Heart right ventricle (tissue), 16 donors: ENCODE measurements around the gene INCA1. TPM values are rescaled to one million over a fixed set of nuclear protein-coding genes. Genes with fewer than 3 reads are reported as not detected.

ENCODE experiments used
- ATAC-seq, 8 donors: fragments of 200-7000 bp; cut with Tn5 transposase; one replicate each; pipeline ENCODE4 v1.9.1; 2020; ENCODE audit warnings: mild to moderate bottlenecking in 8 of 8, moderate library complexity in 8 of 8, moderate number of reproducible peaks in 1 of 8
- DNase-seq, 2 donors: peaks; one replicate each; pipeline ENCODE4 v3.0.0-alpha.2; 2020
- H3K27ac ChIP-seq, 10 donors: fragments of 200-600 bp; sonication (generic) in 2 of 10; one replicate each; pipeline versions ENCODE4 v1.5.0 to v1.8.0; 2020 to 2022; ENCODE audit warnings: mild to moderate bottlenecking in 3 of 10
- H3K27me3 ChIP-seq, 7 donors: fragments of 200-600 bp; one replicate each; pipeline ENCODE4 v1.8.0; 2021 to 2022; ENCODE audit warnings: mild to moderate bottlenecking in 2 of 7
- H3K36me3 ChIP-seq, 9 donors: fragments of 200-600 bp; sonication (generic) in 1 of 9; one replicate each; pipeline versions ENCODE4 v1.5.0 to v1.8.0; 2020 to 2022; ENCODE audit warnings: mild to moderate bottlenecking in 2 of 9
- H3K4me1 ChIP-seq, 9 donors: fragments of 200-600 bp; sonication (generic) in 1 of 9; one replicate each; pipeline versions ENCODE4 v1.5.0 to v1.8.0; 2020 to 2022; ENCODE audit warnings: mild to moderate bottlenecking in 4 of 9
- H3K4me3 ChIP-seq, 10 donors: fragments of 200-600 bp; sonication (generic) in 2 of 10; one replicate each; pipeline versions ENCODE4 v1.5.0 to v1.8.0; 2020 to 2022; ENCODE audit warnings: mild to moderate bottlenecking in 7 of 10, moderate library complexity in 2 of 10
- H3K9me3 ChIP-seq, 11 donors: fragments of 200-600 bp in 10 of 11; sonication (generic) in 2 of 11; one replicate each; pipeline versions ENCODE4 v1.5.0 to v1.8.0; 2013 to 2022; ENCODE audit warnings: mild to moderate bottlenecking in 2 of 11, control low read depth in 1 of 11, moderate library complexity in 1 of 11
- CTCF ChIP-seq, 9 donors: fragments of 200-600 bp; sonication (generic) in 2 of 9; IDR thresholded peaks; one replicate each; pipeline versions ENCODE4 v1.5.0 to v1.8.0; 2021 to 2022; ENCODE audit warnings: antibody characterized with exemption in 9 of 9, mild to moderate bottlenecking in 5 of 9, moderate library complexity in 1 of 9
- WGBS, 2 donors: extraction: QIAGEN DNeasy Blood & Tissue Kit; methylation state at CpG; one replicate each; pipeline ENCODE4 v1.1.7; 2013; ENCODE audit warnings: inconsistent platforms in 1 of 2; 5-methylcytosine and 5-hydroxymethylcytosine counted together
- intact Hi-C, 10 donors: fragments of 100-400 bp; cut with DNase I; formaldehyde crosslinking; loops; one replicate each; pipeline versions ENCODE4 v1.11.1 to v1.14.2; 2022
- polyA plus RNA-seq, 2 donors: library from polyadenylated mRNA; stranded (reverse); fragments of 200-250 nt; gene quantifications; one replicate each; pipeline ENCODE4 v1.2.3, GENCODE V29; 2013
- total RNA-seq, 10 donors: library from RNA; stranded (reverse); fragmentation: NEBNext Ultra II Directional in 3 of 10; extraction: Animal tissue kit (Norgen Biotek cat#: 25700) in 3 of 10; gene quantifications; one replicate each; pipeline versions ENCODE4 v1.2.1 to v1.2.4, GENCODE V29; 2021 to 2023
- donor health status: Arrhythmogenic right ventricular cardiomyopathy.
- donor health status: ischemic (EF 13 %, LVEDD 7.1; RV severe dilation, severe dysfunction).
- donor health status: healthy with polysubstance abuse.
- donor health status: DM: no; HTN: yes; CAD: no.
- donor health status: DM: no; HTN: no; CAD: no.
- donor health status: ischemic (EF 25% LVEDD 6.9; RV normal size, moderate dysfunction).
- donor health status: ischemic (EF 25% LVEDD 5.7; RV mildly dilated, moderate dysfunction).
- donor health status: healthy.
- donor health status: DM: yes; HTN: yes; CAD: no.
- donor health status: Ischemic cardiomyopathy.
- donor health status: ischemic (EF 35%, LVEDD 5.7; RV mildly dilated, moderate dysfunction).
- donor health status: nonischemic (EF 11% LVEDD 7.7; RV severe dilation, severe dysfunction).
- donor health status: DM: yes; HTN: yes; CAD: no.
- donor health status: PGD.
- donor health status: ischemic (EF 29% LVEDD 5.4; RV normal size, mild dysfunction).
- donor health status: nonischemic (EF 23%, LVEDD 6.1; RV moderate dilation, normal function).

Gene INCA1
- total and polyA plus RNA-seq, 12 donors, result 0.83 to 7.8 (median 2.2) TPM

- TF ChIP-seq CTCF (IDR thresholded peaks at IDR 0.05), result no peak
- Histone ChIP-seq H3K9me3 (no peaks in the 10 kb centered on the region), H3K27ac (no peak overlapping the region), H3K36me3 (peaks cover 0 to 32% (median 15%) of the 10 kb centered on the region in 9 donors), H3K4me3 (no peak overlapping the region), H3K27me3 (no peaks in the 10 kb centered on the region), H3K4me1 (peaks cover 3 to 62% (median 12%) of the 10 kb centered on the region in 9 donors)
- DNase-seq (no peak), ATAC-seq (no peak)
- intact Hi-C loops, result no loop called here
- 96 to 97% methylated on average over 8 of the region's 8 CpGs for WGBS, 2 donors
Measured at GRCh38 chr17:4955091-4955490, 42.2 kb downstream of the INCA1 start.

- DNase-seq, result no peak
Measured at GRCh38 chr17:4953451-4953961, 43.8 kb downstream of the INCA1 start.

GRCh38 chr17:4951486-4951885, 45.8 kb downstream of the INCA1 start:
- Histone ChIP-seq H3K27me3 (no peaks in the 10 kb centered on the region), H3K4me1 (peaks cover 7 to 58% (median 27%) of the 10 kb centered on the region in 9 donors), H3K36me3 (peaks cover 0 to 10% (median 2%) of the 10 kb centered on the region in 9 donors), H3K27ac (peak overlapping the region; percentile 89 to 100 (median 99)), H3K4me3 (peak overlapping the region in 9 of 10 donors; percentile 67 to 100 (median 98)), H3K9me3 (no peaks in the 10 kb centered on the region)
- no peak for TF ChIP-seq CTCF (IDR thresholded peaks at IDR 0.05)
- intact Hi-C loops, result no loop called here
- no peak for DNase-seq
- peak in 2 of 8 donors; percentile 5 to 13 for ATAC-seq
- WGBS, 2 donors, result 53 to 59% methylated on average over 3 of the region's 3 CpGs

More at GRCh38 chr17:4953451-4953961, 43.8 kb downstream of the INCA1 start:
- H3K4me1 ChIP-seq, result peaks cover 5 to 66% (median 15%) of the 10 kb centered on the region in 9 donors
- no peaks in the 10 kb centered on the region for H3K9me3 ChIP-seq
- 68% methylated on average over 14 of the region's 14 CpGs for WGBS, 2 donors
- H3K4me3 ChIP-seq, result peak overlapping the region in 1 of 10 donors; percentile 99
- peak overlapping the region in 3 of 10 donors; percentile 9 to 100 (median 100) for H3K27ac ChIP-seq
- TF ChIP-seq CTCF (IDR thresholded peaks at IDR 0.05), result no peak
- peaks cover 0 to 16% (median 5%) of the 10 kb centered on the region in 9 donors for H3K36me3 ChIP-seq
- no peaks in the 10 kb centered on the region for H3K27me3 ChIP-seq
- intact Hi-C loops, result no loop called here
- ATAC-seq, result no peak

GRCh38 chr17:4950746-4951204, 46.5 kb downstream of the INCA1 start, which contains the start of gene ENO3:
Gene ENO3, plus strand, starts transcription at chr17:4951119. Its CDS starts 711 bp downstream, at chr17:4951830.
- Histone ChIP-seq H3K27ac (peak within 1 kb of the TSS; percentile 89 to 100 (median 99)), H3K27me3 (no peaks in the 10 kb centered on the region), H3K9me3 (no peaks in the 10 kb centered on the region), H3K4me3 (peak within 1 kb of the TSS in 9 of 10 donors; percentile 67 to 100 (median 98)), H3K4me1 (peaks cover 11 to 58% (median 35%) of the 10 kb centered on the region in 9 donors), H3K36me3 (peaks cover 0 to 17% (median 9%) of the 10 kb centered on the region in 9 donors)
- DNase-seq (peak in 1 of 2 donors; percentile 64), ATAC-seq (peak in 3 of 8 donors; percentile 22 to 48 (median 37))
- no peak for TF ChIP-seq CTCF (IDR thresholded peaks at IDR 0.05)
- intact Hi-C loops, result loop anchor here in 2 of 10 donors (1.0 kb wide), 2 partner anchors 16 to 17 kb away; partner anchors contain the start of gene SPAG7 (in 1 of the 2)
- WGBS, 2 donors, result 30 to 35% methylated on average over 7 of the region's 7 CpGs
